Neural progenitor cell (in vitro differentiated cells): ENCODE measurements around the gene ARHGEF12.

Experiments
- CTCF ChIP-seq: fragments of 200-600 bp; sonication (generic); IDR thresholded peaks from 2 replicates; pipeline ENCODE4 v1.5.1; 2017; ENCODE audit warnings: antibody characterized with exemption, mild to moderate bottlenecking
- EZH2phosphoT487 ChIP-seq: fragments of 200-600 bp; sonication (generic); IDR thresholded peaks from 2 replicates; pipeline ENCODE4 v1.6.1; 2017; ENCODE audit warnings: antibody characterized with exemption

- TF ChIP-seq EZH2phosphoT487: no peak
- TF ChIP-seq CTCF: no peak
Observed at GRCh38 chr11:120329556-120329955, 6.7 kb upstream of the ARHGEF12 start.
